Measurements from ENCODE around the gene SIRT3. TPM values are rescaled to one million over a fixed set of nuclear protein-coding genes. Genes with fewer than 3 reads are reported as not detected.
A peak's percentile ranks its signal among the peaks of the same experiment; 100 is the strongest.
"Not testable (repeated sequence)": the region's sequence is repeated elsewhere in the genome, so short reads cannot be mapped to it uniquely, and the experiment has no call there.

SIRT3 gene
- total RNA-seq, 1 experiment from 2014 or later: 19.7 TPM

DNA sequence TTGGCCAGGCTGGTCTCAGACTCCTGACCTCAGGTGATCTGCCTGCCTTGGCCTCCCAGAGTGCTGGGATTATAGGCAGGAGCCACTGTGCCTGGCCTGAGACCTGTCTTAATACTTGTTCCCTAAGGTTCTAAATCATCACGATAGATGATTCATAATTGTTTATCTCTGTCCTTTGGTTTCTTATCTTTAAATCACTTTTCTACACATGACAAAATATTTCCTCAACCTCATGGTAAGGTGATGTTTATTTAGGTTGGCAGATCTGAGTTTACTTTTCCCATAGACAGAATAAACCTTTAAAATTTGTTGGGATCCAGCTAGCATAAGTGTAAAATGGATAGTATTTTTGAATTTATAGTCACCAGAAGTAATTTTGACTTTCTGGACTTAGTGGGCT, 4.2 kb upstream of the SIRT3 start:
- no peak for DNase-seq (ENCODE audit: low spot score)

GRCh38 chr11:238346-238745, 2.2 kb upstream of the SIRT3 start:
- DNase-seq (ENCODE audit: low spot score): not testable (repeated sequence)

GRCh38 chr11:236774-237767, 929 bp upstream of the SIRT3 start, which contains the start of gene PSMD13:
Gene PSMD13, plus strand, starts transcription at chr11:236976. Its CDS starts 74 bp downstream, at chr11:237050.
- DNase-seq (ENCODE audit: low spot score): peak; percentile 79

DNA sequence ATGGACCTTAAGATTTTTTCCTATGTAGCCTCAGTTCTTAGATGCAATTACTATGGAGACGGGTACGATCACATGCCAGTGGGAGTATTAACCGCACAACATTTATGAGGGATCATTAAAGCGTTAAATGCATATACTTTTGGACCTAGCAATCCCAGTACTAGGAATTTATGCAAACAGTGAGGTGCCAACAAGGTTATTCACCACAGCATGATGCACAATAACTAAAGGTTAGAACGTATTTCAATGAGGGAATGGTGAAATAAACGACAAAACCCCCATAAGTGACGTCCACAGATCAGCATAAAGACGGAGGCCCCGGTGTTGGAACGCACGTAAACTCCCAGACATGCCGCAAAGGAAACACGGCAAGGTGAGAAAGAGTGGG, 539 bp downstream of the SIRT3 start:
- DNase-seq (ENCODE audit: low spot score): no peak

DNA sequence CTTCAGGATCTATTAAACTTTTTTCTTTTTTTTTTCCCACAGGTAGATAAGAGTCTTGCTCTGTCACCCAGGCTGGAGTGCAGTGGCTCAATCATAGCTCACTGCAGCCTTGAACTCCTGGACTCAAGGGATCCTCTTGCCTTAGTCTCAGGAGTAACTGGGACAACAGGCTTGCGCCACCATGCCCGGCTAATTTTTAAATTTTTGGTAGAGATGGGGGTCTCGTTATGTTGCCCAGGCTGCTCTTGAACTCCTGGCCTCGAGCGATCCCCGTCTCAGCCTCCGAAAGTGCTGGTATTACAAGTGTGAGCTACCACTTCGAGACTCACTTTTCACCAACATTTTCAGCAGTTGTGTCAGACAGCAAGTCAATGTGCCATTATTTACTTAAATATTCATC, 962 bp downstream of the SIRT3 start:
- no peak for DNase-seq (ENCODE audit: low spot score)

GRCh38 chr11:232783-233565, 3.2 kb downstream of the SIRT3 start:
- DNase-seq (ENCODE audit: low spot score): no peak

DNA sequence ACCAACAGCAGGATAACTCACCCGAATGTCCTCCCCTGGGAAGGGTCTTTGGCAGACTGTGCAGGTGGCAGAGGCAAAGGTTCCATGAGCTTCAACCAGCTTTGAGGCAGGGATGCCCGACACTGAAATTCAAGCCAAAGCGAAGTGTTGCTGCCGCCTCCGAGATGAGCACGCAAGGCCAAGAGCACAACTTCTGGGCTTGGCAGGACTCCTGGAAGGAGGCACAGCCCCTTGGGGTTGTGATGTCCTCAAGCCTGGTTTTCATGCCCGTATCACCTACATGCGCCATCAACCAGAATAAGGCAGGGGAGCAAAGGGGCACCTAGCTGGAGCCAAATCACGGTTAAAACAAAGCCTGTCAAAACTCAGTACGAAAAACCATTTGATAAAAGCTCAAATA, 5.7 kb downstream of the SIRT3 start:
- no peak for DNase-seq (ENCODE audit: low spot score)

- no peak for DNase-seq (ENCODE audit: low spot score)
Observed at GRCh38 chr11:227824-228379, 8.2 kb downstream of the SIRT3 start.

- DNase-seq (ENCODE audit: low spot score): peak; percentile 23
Observed at GRCh38 chr11:225734-226453, 10.2 kb downstream of the SIRT3 start.

DNA sequence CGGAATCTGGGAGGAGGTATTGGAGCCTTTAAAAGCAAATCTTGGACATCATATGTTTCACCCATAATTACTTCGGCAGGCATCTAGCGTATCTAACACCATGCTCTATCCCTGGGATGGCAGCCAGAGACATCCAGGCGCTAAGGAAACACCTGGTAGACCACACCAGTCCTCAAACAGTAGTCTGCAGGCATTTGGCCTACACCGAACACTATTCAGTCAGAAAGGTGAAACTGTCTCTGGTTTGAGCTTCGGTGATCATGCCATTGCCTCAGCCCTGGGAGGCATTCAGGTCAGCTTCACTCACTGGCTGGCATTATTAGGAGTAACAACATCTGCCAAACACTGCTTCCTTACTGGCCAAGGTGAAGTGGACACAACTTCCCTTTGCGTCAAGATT, 11.7 kb downstream of the SIRT3 start:
- DNase-seq (ENCODE audit: low spot score): no peak

- no peak for DNase-seq (ENCODE audit: low spot score)
Observed at GRCh38 chr11:223884-224283, 12.3 kb downstream of the SIRT3 start.

DNA sequence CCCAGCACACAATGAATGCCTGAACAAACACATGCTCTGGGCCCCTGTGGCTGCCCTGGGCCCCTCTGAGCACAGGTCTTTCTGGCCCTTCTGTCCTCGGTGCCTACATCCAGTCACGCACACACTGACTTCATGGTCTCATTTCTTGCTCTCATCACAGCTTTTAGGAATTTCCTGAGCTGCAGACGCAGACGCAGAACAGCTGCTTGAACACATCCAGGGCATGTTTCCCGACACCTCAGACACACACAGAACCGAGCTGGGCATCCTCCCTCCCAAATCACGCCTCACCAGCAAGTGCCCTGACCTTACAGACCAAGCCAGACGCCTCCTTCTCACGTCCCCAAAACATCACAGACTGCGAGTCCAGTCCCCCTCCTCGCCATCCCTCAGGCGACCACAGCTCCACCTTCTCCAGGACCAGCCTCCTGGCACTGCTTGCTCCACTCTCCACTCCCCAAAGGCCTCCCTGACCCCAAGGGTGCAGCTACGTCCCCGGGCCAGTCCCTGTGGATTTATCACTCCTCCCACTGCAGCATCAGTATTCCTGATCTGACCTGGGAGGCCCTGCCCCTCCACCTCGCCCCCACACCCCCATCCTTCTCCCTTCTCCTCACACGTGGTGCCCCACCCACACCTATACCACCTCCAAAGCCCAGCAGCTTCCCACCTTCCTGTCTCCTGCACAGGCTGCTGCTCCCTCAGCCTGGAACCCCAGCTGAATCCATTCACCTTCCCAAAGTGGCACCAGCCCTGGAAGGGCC, 12.9 kb downstream of the SIRT3 start:
- DNase-seq (ENCODE audit: low spot score): no peak

DNA sequence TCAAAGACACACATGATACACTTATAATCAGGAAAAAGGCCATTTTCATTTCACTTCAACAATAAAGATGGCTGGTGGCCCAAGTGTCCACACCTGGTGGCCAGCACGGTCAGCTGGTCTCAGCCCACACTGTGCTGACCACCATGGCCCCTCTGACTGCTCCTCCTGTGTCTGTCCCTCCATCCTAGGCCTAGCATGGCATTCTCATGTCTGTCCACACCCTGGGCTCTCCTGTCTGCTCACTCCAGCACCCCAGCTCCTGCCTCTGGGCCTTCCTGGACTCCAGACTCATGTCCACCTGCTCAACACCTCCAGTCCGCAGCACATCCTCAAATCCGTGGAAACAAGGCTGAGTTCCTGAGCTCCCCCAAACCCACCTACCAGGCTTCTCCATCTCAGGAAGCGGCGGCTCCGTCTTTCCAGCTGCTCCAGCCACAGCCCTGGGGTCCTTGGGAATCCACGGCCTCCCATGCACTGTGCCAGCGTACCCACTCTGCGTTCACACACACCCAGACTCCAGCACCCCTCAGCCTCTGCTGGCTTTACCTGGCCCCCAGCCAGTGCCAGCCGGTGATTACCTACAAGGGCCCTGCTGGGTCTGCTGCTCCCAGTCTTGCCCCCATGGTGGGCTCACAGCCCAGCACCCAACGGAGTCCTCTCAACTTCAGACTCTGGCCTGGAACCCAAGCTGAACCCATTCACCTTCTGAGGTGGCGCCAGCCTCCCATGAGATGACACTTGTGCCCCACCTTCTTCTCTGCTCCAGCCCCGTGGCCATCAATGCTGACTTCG, 13.9 kb downstream of the SIRT3 start:
- no peak for DNase-seq (ENCODE audit: low spot score)

DNA sequence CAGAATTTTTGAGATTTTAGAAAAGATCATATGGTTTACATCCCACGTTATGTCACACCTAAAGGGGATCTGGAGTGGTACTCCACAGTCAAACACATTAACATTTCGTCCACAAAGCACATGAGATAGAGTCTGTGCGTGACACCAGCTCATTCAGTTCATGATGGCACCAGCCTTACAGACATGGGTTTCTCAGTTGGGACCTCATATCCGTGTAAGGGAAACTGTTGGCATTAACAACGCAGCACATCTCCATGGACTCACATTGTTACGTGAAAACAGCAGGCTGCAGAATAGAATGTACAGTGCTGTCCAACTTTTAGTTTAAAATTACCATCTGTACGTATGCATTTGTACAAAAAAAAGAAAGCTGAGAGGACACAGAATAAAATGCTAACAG, 14.6 kb downstream of the SIRT3 start:
- no peak for DNase-seq (ENCODE audit: low spot score)

- DNase-seq (ENCODE audit: low spot score): not testable (repeated sequence)
Observed at GRCh38 chr11:220641-221215, 15.4 kb downstream of the SIRT3 start.

DNA sequence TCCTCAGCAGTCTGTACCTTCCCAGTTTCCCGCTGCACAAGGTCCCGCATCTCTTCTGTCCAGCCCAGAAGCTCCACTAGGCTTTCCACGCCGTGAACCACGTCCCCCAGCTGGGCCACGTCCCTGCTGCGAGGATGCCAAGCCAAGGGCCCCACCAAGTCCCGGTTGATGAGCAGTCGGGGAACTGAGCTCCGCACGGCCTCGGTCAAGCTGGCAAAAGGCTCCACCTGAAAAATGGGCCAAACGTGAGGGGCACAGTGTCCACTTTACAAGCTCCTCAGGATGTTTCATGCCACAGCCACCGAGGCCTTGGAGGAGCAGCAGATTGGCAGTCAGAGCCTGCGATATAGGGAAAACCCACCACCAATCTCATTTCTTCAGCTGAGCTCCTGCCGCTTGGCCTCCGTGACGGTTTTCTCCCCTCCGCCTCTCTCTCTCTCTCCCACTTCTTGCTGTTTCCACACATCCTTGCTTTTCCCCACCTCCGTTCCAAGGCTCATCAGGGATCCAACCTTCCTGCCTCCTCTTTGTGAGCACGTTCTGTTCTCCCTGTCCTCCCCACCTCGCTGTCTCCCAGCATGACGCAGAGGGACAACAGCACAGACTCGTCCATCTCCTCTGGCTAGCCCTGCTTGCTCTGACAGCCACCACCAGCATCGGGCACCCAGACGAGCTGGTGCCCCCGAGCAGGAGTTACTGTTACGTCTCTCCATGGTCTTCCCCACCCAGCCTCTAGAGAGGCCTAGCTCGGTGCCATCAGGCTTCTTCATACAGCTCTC, 17.1 kb downstream of the SIRT3 start:
- DNase-seq (ENCODE audit: low spot score): no peak

- peak; percentile 63 for DNase-seq (ENCODE audit: low spot score)
Observed at GRCh38 chr11:217704-218103, 18.4 kb downstream of the SIRT3 start.

GRCh38 chr11:216081-216974, 19.8 kb downstream of the SIRT3 start:
- no peak for DNase-seq (ENCODE audit: low spot score)
